ENCODE results near the gene HAND1.
A peak's percentile ranks its signal among the peaks of the same experiment; 100 is the strongest.

HAND1 gene

DNA sequence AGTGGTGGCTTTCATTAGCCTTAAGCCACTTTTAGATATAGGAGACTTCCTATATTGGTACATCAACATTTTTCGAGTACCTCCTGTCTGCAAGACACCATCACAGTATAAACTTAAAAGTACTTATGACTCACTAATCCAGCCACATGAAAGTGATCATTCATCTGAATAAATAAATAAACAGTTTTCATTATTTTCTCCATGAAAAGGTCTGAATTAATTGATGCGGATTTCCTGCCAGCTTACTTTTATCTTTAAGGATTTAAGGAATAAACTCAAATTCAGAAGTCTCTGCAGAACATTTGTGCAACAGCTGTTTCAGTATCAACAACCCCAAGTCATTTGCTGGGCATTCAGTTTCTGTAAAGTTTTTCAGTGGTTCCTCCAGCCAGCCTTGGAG, 28.2 kb downstream of the HAND1 start:
- DNase-seq, result no peak

- DNase-seq, result no peak
Observed at GRCh38 chr5:154447089-154447725, 30.8 kb downstream of the HAND1 start.

GRCh38 chr5:154446195-154447088, 31.6 kb downstream of the HAND1 start:
- no peak for DNase-seq

DNA sequence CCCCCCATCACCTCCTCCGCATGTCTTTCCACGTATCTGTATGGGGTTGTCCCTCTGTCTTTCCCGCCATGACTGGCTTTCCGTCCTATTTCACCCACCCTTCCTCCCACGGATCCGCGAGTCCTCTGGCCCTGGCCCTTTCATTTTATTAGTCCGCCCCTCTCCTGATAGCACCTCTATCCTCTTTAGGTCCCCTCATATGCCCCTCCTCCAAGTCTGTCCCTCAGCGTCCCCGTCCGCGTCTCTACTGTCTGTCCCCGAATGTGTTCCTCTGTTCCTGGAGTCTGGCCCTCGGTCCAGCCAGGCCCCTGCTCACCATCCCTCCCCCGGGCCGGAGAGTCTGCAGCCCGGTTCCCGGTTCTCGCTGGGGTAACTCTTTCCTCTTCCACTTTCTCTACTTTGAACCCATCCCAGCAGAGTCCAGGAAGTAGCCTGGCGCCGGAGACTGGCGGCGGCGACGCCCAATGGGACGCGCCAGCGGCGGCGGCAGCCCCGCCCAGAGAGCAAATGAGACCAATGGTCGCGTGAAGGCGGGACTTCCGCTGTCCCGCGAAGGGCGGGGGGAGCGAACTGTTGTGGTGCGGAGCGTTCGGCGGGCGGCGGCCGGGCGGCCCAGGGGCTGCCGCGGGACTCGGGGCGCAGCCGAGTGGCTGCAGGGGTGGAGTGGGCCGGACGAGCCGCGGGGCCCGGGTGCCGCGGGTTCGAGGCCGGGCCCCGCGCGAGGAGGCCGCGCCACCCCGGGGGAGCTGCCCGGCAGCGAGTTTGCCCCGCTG, 32.4 kb downstream of the HAND1 start, which contains the start of gene SAP30L:
SAP30L (plus strand) TSS at position 576 of the 773 bp plus-strand sequence. CDS start 608 bp downstream, outside the sequence.
- peak; percentile 77 for DNase-seq

DNA sequence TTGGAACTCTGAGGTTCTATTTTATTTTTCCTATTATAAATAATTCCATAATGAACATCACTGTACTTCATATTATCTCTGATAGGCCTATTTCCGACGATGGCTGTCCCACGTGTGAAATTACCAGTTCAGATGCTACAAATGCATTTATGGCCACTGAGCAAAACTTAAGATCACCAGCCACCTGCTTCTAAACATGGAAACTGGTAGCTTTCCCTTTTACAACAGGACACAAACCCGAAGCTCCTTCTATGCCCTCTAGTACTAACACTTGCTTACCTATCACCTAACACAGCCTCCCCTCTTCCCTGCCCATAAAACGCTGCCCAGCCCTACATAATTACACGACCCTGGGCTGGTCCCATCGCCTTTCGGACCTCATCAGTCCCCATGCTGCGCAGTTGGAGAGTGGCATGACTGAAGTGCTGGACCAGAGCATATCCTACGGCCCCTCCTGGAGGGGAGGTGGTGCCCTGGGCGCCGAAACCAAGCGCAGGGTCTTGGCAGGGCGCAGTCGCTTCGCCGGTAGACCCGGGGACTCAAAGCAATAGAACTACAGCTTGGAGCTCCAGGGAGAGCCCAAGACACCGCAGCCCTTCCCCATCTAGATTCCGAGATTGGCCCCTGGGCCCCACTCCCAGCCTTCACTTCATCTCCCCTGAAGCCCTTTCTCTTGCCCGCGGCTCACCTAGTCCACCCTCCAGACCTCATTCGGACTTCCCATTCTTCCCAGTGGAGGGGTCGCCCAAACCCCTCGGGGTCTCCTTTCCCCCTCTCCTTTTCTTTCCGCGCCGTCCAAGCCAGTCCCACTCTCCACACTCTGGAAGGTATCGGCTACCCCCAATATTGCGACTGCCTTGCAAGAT, 33.2 kb downstream of the HAND1 start:
- no peak for DNase-seq

DNA sequence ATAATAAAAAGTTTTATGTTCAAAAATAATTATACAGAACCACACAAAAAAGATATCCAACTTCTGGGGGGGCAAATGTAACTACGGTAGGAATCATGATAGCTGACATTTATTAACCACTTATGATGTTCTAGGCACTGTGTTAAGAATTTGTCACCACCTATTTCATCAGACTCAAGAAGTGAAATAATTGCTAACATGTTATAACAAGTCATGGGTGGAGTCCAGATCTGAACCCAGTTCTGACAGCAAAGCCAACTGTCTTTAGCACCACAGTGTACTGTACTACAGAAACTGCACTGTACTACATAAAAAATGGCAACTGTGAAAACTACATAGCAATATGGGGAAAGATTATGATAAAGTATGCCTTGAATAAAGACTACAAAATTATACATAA, 35.2 kb downstream of the HAND1 start:
- no peak for DNase-seq

GRCh38 chr5:154440540-154440939, 37.5 kb downstream of the HAND1 start:
- DNase-seq, result no peak

DNA sequence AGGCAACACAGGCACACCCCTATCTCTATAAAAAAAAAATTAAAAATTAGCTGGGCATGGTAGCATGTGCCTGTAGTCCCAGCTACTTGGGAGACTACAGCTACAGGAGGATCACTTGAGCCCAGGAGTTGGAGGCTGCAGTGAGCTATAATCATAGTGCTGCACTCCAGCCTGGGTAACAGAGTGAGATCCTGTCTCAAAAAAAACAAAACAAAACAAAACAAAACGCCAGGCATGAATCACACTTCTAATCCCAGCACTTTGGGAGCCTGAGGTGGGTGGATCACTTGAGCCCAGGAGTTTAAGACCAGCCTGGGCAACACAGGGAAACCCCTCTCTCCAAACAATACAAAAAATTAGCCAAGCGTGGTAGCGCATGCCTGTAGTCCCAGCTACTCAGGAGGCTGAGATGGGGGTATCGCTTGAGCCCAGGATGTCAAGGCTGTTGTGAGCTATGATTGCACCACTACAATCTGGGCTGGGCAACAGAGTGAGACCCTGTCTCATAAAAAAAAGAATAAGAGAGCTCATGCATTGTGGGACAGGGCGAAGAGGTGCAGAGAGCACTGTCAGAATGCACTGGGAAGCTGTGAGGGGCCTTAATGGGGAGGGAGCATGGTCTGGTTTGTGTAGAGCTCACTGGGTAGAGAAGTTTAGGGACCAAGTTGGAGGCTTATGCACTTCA, 40.6 kb downstream of the HAND1 start:
- no peak for DNase-seq

DNA sequence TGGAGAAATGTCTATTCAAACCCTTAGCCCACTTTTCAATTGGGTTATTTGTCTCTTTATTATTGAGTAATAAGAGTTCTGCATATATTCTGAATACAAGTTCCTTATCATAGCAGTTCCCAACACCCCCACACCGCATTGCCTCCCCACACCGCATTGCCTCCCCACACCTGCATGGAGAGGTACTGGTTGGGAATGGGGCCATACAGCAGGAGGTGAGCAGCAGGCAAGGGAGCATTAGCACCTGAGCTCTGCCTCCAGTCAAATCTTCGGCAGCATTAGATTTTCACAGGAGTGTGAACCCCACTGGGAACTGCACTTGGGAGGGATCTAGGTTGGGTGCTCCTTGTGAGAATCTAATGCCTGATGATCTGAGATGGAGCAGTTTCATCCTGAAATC, 42.8 kb downstream of the HAND1 start:
- no peak for DNase-seq

DNA sequence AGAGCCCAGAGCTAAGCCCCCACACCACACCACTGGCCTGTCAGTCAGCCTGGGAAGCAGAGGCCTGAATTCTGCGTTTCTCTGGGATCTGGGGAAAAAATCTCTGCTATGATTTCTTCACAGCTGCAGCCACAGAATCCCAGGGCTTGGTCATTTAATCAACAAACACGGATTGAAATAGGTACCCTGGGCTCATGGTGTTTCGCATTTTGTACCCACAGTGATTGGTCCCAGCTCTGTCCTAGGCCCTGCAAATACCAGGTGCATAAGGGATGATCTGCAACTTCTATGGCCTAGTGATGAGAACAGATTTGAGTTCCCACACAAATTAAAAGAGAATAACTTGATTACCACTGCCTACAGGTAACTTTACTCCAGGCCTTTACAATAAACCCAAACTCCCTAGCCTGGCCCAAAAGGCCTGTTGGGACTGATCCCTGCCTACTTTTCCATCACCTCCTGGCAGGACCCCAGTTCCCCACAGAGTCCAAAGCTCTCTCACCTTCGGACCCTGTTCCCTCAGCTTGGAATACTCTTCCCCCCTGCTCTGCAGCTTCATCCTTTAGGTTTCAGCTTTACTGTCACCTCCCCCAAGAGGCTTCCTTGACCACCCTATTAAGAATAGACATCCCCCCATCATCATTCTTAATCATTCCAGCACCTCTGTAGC, 46.9 kb downstream of the HAND1 start:
- no peak for DNase-seq

- no peak for DNase-seq
Observed at GRCh38 chr5:154430466-154430865, 47.6 kb downstream of the HAND1 start.

GRCh38 chr5:154429341-154429740, 48.7 kb downstream of the HAND1 start:
- DNase-seq, result no peak

DNA sequence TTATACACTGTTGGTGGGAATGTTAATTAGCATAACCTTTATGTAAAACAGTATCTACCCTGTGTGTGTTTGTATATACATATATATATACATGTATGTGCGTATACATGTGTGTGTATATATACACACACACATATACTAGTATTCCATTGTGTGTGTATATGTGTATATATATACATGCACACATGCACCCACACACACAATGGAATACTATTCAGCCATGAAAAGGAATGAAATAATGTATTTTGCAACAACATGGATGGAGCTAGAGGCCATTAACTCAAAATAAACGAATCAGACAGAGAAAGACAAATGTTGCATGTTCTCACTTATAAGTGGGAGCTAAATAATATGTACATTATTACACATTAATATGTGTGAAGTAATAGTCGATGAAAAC, 49.8 kb downstream of the HAND1 start:
- no peak for DNase-seq

All from NCI-H1092 (cell line).